ENCODE results near the gene TRIM7.
A peak's percentile ranks its signal among the peaks of the same experiment; 100 is the strongest.
"Not testable (repeated sequence)": the region's sequence is repeated elsewhere in the genome, so short reads cannot be mapped to it uniquely, and the experiment has no call there.

TRIM7 gene

DNA sequence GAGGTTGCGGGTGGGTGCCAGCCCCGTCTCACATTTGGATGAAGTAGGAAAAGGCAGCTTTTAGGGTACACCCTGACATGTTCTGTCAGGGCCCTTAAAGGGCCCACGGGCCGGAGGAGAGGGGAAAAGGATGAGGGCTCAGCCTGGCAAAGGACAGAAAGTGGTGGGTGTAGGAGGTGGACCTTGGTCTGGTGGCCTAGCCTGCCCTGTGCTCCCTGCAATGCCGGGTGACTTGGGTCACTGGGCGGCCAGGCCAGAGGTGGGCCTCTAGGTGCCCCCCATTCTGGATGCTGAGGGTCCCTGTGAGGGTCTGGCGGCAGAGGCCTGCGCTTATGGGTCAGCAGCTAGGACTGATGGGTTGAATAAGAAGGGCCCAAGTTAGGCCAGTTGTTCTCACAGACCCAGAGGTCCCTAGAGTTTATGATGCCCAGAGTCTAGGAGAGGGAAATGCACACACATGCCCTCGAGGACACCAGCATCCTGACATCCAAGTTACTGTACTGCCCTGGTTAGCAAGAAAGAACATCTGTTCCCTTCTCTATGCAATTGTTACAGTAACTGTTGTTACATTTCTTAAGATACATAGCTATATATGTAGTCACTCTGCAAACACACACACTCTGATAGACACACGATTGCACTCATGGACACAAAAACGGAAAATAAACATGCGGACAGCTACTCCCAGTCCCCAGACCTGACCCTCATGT is 12.5 kb downstream of the TRIM7 start:
- DNase-seq: no peak

DNA sequence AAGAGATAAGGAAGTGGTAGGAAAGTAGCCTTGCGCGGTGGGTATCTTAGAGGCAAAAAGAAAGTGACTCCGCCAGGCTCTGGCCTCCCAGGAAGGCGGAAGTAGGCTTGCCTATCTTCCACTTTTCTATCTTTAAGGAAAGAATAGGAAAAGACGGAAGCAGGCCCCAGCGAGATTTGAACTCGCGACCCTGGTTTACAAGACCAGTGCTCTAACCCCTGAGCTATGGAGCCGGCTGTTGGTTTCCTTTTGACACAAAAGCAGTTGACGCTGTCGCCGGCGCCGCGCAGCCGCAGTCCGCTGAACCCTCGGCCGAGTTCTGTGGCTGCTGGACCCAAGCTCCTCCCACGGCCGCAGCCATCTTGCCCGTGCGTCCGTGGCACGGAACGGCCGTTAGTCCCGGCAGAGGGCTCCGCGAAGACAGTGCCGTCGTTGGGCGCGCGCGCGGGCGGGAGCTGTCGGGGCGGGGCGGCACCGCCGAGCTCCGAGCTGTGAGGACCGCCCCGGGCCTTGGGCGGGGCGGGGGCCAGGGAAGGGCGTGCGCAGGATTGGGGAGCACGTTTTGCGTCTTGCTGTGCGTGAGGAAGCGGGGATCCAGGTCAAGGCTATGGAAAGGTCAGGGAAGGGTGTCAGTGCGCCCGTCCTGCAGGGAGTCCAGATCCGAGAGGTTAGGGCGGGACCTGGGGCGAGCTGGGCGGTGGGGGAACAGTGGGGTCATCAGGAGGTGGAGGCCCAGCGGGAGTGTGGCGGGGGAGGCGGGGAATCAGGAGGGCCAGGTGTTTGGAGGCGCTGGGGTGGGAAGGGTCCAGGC is 13.3 kb downstream of the TRIM7 start:
- DNase-seq: peak; percentile 94

DNA sequence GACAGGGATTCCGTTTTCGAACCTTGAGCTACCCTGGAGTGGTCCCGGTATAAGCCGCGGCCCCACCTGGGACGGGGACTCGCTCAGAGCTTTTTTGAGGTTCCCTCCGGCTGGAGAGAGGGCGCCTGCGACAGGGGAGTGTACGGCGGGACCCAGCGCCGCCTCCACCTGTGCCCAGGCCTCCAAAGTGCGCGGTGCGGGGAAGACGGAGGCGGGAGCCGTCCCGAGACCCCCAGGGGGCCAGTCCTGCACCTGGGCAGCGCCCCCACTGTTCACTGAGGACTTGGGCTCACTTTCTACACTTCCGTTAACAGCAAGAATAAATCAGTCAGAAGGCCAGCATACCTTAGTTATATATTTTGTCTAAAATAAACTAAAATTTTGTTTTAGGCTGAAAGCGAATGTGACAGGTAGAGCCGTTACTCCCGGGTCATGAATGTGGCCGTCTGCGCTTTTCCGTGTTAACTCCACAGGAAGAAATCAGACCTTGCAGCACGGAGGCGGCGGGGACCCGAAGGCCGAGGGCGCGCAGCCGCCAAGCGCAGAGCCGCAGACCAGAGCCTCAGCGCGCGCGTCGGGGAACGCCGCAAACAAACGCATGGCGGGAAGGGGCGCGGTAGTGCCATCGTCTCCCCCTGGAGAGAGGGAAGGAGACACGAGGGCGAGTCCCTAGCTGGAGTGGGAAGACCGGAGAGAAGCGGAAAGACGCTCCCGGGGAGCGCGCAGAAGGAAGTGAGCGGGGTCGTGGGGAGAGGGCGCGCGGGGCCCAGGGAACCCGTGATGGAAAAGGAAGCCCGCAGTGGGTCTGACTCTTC is 14.1 kb downstream of the TRIM7 start:
- peak; percentile 35 for DNase-seq

DNA sequence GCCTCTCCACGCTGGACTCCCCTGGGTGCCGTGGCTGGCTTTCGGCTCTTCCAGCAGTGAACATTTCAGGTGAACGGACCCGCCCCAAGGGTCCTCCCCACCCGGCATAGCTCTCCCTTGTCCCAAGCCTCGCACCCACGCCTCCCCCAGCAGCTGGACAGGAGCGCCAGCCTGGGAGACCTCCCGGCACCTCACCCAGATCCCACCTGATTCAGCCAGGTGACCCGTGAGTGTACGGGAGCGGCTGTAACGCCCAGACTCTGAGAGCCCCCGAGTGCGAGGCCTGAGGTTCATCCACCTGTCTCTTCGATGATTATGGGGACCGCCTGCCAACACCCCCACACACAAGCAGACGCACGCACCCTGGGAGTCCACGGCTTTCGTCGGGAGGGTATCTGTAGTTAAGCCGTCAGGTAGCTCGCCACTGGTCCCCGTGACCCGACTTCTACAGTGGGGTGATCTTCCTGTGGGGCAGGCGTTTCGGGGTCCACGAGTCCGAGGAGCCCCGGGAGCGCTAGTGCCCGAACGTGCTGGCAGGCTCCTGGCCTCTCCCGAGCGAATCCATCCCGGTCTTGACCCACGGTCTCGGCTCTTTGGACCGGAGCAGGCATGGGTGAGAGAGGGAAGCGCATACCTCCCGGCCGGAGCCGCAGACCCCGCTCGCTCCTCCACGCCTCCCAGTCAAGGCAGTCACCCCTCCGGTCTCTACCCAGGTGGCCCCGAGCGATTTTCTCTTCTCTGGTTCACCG is 14.9 kb downstream of the TRIM7 start:
- DNase-seq: no peak

DNA sequence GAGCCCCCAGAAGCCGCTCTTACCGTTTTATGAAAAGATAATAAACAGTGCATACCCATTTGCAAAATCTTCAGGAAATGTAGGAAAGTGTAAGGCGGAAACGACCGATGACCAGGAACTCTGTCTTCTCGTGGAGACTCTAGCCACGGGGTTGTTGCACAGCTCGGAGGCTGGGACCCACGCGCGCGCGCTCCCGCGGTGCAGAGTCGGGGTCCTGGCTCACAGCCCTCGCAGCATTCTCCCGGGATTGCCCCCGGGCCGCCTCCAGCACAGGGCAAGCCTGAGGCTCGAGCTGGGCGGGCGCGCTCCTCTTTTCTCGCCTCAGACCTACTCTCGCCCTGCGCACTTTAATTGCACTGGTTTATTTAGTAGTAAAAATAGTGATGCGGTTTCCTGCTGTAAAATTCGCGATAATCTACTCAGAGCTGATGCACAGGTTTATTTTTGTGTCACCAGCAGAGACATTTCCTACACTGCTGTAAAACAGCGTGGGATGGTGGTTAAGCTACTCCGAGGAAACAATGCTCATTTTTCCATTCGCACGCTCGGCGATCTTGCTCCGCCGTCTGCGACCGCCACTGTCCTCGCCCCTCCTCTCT is 15.5 kb downstream of the TRIM7 start:
- peak; percentile 27 for DNase-seq

DNA sequence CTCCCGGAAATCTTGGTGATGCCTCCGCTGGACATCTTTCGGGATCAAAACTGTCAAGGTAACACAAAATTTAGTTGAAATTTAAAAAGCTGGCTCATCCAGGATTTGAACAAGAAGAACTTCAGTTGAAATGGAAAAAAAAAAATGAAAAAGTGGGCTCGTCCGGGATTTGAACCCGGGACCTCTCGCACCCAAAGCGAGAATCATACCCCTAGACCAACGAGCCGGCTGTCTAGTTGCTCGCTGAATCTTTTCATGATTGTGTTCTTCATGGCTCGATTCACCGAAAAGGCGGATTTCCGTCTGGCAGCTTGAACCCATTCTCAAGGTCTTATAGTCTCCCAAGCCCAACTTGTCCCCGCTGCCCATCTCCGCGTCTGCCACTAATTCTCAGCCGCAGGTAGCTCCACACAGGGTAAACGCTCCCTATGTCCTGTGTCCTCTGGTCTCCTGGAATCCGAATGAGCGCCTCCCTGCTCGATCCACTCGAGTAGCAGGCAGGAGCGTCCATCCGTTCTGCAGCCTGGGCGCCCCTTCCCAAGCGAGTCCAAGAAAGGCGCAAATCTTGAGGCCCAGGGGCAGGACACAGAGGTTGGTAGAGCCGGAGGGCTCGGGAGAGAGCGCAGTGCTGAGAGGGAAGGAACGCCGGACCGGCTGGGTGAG is 16.2 kb downstream of the TRIM7 start:
- DNase-seq: peak; percentile 73

DNA sequence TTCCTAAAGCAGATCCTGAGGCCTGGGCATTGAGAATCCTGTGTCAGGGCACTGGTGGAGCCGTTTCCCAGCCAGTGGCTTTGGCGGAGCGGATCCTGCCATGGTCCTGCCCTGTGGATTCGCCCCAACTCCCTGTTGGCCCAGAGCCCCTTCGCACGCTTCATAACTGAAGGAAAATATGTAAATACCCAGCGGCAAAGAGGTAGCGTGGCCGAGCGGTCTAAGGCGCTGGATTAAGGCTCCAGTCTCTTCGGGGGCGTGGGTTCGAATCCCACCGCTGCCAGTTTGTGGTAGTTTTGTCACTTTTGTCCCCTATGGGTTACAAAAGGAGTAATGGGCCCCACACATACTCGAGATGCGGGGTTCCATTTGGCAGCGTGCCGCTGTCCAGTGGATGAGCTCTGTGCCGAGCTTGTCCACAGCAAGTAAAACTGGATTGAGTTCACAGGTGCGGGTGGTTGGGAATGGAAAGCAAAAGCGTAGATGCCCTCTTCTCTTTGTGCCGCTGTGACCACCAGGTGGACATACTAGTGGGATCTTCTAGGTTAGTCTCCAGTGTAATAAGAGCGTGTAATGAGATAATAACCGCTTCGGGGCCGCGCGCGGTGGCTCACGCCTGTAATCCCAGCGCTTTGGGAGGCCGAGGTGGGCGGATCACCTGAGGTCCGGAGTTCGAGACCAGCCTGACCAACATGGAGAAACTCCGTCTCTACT is 17.3 kb downstream of the TRIM7 start:
- DNase-seq: peak; percentile 82

DNA sequence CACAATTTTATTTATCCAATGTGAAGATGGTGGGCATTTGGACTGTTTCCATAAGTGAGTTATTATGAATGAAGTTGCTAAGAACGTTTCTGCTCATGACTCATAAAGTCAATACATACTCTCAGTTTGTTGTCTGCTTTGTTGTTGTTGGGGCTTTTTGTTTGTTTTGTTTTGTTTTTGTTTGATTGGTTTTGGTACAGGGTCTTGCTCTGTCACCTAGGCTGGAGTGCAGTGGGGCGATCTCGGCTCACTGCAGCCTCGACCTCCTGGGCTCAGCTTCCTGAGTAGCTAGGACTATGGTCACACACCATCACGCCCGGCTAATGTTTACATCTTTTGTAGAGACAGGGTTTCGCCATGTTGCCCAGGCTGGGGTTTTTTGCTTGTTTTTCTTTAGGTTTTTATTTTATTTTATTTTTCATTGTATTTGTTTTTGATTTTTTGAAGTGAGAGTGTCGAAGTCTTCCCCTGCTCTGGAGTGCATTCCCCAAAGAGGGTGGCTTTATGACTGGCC is 18.0 kb downstream of the TRIM7 start:
- DNase-seq: peak; percentile 36

DNA sequence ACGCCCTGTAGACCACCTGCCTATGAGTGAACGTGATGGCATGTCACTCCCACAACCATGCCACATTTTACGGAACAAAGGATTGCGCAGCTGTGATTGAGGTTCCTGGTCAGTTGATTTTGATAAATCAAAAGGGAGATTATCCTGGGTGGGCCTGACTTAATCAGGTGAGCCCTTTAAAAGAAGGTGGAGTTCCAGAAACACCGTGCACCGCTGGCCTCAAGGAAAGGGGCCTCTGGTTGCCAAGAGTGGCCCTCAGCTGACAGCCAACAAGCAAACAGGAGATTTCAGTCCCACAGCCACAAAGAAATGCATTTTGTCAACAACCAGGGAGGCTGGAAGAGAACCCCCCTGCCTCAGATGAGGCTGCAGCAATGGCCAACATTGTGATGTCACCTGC is 19.0 kb downstream of the TRIM7 start:
- no peak for DNase-seq

DNA sequence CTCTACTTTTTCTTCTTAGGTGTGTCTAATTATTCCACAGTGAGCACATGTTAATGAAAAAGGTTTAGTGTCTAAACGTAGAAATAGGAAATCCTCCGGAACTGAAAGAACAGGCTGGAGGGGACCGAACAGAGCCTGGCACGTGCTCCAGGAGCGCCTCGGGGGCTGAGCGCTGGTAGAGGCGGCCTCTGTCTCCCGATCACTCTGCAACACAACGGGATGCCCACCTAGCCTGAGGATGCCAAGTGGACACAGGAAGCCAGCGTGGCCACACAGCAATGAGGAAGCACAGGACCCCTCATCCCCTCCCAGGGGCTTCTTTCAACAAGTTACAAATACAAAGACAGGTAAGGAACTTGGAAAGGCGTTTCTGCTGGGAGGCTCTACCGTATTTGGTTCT is 19.4 kb downstream of the TRIM7 start:
- DNase-seq: no peak

DNA sequence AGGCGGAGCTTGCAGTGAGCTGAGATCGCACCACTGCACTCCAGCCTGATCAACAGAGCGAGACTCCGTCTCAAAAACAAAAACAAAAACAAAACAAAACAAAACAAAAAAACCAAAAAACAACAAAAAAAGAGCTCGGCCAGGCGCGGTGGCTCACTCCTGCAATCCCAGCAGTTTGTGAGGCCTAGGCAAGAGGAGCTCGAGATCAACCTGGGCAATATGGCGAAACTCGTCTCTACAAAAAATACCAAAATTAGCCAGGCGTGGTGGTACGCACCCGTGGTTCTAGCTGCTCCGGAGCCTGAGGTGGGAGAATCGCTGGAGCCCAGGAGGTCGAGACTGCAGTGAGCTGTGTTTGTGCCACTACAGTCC is 20.2 kb downstream of the TRIM7 start:
- DNase-seq: no peak

DNA sequence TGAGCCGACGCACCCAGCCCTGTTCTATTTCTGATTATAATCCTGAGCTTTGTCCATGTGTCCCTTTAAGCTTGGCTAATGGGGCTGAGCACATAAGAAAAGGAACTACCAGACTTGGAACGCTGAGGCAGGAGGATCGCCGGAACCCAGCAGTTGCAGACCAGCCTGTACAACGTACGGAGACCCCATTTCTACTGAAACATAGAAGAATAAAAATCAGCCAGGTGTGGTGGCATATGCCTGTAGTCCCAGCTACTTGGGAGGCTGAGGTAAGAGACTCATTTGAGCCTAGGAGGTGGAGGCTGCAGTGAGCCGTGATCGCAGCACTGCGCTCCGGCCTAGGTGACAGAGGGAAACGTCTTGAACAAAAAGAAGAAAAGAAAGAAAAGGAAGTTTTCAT is 22.3 kb downstream of the TRIM7 start:
- no peak for DNase-seq

DNA sequence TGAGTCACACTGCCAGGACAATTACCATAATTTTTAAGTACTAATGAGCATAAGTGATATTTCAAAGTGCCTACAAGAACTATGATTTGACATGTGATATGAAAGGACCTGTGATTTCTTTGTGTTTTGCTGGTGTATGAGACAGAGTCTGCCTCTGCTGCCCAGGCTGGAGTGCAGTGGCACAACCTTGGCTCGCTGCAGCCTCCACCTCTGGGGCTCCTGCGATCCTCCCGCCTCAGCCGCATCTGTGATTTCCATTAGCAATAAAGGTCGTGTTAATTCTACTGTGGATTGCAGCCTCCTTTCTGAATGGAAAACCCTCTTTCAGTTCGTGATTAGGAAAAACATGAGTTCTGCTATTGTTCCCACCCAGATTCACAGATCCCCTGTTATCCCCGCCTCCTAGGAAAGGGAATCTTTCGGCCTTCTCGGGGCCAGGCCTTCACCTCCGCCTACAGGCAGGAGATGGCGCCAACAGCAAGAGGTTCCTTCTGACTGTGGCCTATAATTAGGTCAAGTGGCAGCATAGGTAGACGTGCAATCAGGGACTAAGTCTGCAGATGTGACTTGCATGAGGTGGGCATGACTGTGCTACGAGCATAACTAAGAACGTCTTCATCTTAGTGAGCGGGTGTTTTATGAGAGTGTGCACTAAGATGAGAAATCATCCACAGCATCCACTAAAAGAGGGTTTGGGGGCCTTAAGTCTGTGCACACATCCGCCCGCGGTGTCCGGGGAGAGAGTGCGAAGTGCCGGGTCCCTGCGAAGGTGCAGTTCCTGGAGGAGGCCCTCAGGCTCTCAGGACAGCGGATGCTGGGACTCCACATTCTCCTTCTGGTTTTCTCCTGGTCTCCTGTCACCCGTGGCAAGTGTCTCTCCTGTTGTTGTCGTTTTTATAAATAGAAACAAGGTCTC is 23.1 kb downstream of the TRIM7 start:
- peak; percentile 65 for DNase-seq

DNA sequence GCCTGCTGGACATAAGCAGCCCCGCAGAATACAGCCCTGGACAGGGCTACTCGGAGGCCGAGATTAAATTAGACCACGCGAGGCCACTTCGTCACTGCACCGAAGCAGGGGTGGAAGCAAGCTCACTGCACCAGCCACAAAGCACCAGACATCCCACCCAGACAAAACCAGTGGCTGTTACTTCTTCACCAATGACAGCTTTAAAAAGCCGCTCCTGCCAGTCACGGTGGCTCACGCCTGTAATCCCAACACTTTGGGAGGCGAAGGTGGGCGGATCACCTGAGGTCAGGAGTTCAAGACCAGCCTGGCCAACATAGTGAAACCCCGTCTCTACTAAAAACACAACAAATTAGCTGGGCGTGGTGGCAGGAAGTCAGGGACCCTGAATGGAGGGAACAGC is 27.4 kb downstream of the TRIM7 start:
- not testable (repeated sequence) for DNase-seq

DNA sequence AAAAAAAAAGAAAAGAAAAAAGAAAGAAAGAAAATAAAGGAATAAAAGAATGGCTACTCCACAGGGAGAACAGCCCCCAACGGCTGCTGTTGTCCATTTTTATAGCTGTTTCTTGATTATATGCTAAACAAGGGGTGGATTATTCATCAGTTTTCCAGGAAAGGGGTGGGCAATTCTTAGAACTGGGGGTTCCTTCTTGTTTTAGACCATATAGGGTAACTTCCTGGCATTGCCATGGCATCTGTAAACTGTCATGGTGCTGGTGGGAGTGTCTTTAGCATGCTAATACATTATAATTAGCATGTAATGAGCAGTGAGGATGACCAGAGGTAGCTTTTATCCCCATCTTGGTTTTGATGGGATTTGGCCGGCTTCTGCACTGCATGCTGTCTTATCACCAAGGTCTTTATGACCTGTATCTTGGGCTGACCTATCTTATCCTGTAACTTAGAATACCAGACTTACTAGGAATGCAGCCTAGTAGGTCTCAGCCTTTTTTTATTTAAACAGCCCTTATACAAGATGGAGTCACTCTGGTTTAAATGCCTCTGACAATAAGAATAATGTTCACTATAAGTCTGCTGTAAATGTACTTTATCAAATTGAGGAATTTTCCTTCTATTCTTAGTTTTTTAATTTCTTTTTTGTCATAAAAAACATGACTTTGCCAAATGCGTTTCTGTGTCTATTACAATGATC is 28.6 kb downstream of the TRIM7 start:
- DNase-seq: no peak

DNA sequence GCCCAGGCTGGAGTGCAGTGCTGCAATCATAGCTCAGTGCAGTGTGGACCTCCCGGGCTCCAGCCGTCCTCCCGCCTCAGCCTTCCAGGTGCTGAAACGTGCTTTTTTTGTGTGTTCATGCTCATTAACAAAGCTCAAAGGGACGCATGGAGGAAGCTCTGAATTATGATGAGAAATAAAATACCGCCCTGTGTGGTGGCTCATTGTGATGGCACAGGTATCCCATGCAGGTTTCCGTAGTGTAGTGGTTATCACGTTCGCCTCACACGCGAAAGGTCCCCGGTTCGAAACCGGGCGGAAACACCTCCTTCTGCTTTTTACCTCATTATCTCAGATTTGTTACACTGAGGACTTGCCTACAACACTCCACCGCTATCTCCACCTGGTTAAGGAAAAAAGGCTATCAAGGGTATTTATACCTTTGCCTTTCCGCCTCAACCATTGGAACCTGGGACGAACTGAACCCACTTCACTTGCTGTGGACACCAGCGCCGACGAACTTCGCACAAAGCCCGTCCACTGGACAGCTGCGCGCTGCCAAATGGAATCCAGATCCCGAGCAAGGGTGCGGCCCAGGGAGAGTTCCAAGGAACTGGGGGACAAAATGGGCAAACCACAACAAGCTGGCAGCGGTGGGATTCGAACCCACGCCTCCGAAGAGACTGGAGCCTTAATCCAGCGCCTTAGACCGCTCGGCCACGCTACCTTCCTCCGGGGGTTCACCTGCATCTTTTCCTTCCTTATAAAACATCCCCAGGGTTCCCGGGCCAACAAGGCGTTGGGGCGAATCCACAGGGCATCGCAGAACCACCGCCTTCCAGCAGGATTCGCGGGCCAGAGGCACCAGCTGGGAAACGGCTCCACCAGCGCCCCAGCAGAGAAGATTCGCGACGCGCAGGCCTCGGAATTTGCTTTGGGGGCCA is 31.3 kb downstream of the TRIM7 start:
- peak; percentile 63 for DNase-seq

DNA sequence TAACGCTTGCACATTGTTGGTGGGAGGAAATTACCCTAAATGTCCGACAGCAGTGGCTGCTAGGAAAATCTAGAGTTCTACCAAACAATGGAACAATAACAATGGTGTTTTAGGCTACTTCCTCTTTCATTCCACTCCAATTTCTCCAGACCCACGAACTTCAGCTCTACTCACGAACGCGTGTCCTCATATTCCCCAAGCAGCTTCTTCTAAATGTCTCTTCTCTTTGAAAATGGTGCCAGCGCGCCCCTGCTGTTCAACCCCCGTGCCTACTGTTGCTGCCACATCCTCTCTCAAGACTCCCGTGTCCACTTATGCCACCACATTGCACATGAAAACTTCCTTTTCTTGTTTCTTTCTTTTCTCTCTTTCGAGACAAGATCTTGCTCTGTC is 32.0 kb downstream of the TRIM7 start:
- DNase-seq: no peak

DNA sequence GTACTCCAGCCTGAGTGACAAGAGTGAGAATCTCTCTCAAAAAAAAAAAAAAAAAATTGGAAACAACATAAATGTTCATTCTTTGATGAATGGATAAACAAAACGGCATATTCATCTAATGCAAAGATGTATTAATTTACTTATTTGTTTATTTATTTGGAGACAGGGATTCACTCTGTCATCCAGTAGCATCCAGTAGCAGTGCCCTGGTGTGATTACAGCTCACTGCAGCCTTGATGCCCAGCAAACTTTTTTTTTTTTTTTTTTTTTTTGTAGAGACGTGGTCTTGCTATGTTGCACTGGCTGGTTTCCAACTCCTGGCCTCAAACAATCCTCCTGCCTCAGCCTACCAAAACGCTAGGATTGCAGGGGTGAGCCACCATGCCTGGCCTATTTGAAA is 33.2 kb downstream of the TRIM7 start:
- DNase-seq: no peak
